IMR-90 (cell line): ENCODE data around the gene MPPED2. TPM values are rescaled to one million over a fixed set of nuclear protein-coding genes. Genes with fewer than 3 reads are reported as not detected.

Experiments used
- ATAC-seq: fragments of 200-7000 bp; cut with Tn5 transposase; 2 replicates; pipeline ENCODE4 v1.9.1; 2020; ENCODE audit warnings: low read depth, mild to moderate bottlenecking, moderate library complexity
- BruUV-seq: library from RNA; stranded (reverse); fragments of 400-500 nt; replicated peaks from 2 replicates; lab custom pipeline; 2021; lab: Mats Ljungman, UMichigan
- CTCF ChIA-PET: fragments of 300-600 bp; formaldehyde crosslinking; extraction: SDS; loops from one replicate; lab custom pipeline; 2021; ENCODE audit warnings: antibody characterized with exemption; lab: Yijun Ruan, JAX
- POLR2A ChIA-PET: fragments of 300-600 bp; sonication (Branson Sonifier 250); formaldehyde crosslinking; loops from one replicate; lab custom pipeline; 2022; ENCODE audit warnings: antibody characterized with exemption; ENCODE audit not compliant: unreplicated experiment; lab: Charles Lee
- DNase-seq: peaks from one replicate; pipeline ENCODE4 v3.0.0; 2013
- H2AFZ ChIP-seq: replicated peaks from 2 replicates; pipeline ENCODE3; 2013; ENCODE audit warnings: low read length, mild to moderate bottlenecking; ENCODE audit not compliant: poor library complexity
- H2AK5ac ChIP-seq: 2 replicates; pipeline ENCODE4 v1.6.1; 2013; ENCODE audit warnings: low read depth, low read length, inconsistent platforms
- H2AK9ac ChIP-seq: replicated peaks from 2 replicates; pipeline ENCODE3; 2013; ENCODE audit warnings: mild to moderate bottlenecking, low read depth, low read length, moderate library complexity; ENCODE audit not compliant: poor library complexity
- H2BK120ac ChIP-seq: 2 replicates; pipeline ENCODE4 v1.6.1; 2013; ENCODE audit warnings: low read depth, low read length, inconsistent platforms
- H2BK15ac ChIP-seq: 3 replicates; pipeline ENCODE4 v1.6.1; 2013; ENCODE audit warnings: low read depth, low read length, inconsistent platforms
- H2BK20ac ChIP-seq: 2 replicates; pipeline ENCODE4 v1.6.1; 2013; ENCODE audit warnings: low read depth, mild to moderate bottlenecking, inconsistent platforms, low read length, moderate library complexity
- H2BK5ac ChIP-seq: 2 replicates; pipeline ENCODE4 v1.6.1; 2013; ENCODE audit warnings: mild to moderate bottlenecking, low read depth, low read length, inconsistent platforms; ENCODE audit not compliant: poor library complexity, severe bottlenecking
- H3K14ac ChIP-seq: replicated peaks from 2 replicates; pipeline ENCODE4 v1.6.1; 2013; ENCODE audit warnings: low read depth, low read length, inconsistent platforms
- H3K18ac ChIP-seq: 2 replicates; pipeline ENCODE4 v1.6.1; 2013; ENCODE audit warnings: low read depth, low read length, control low read depth
- H3K23ac ChIP-seq: 2 replicates; pipeline ENCODE4 v1.6.1; 2013; ENCODE audit warnings: low read depth, low read length, inconsistent platforms
- H3K27ac ChIP-seq: 2 replicates; pipeline ENCODE4 v1.5.1; 2013; ENCODE audit warnings: mild to moderate bottlenecking, control low read depth, low read length; ENCODE audit not compliant: insufficient read depth
- H3K27me3 ChIP-seq: 2 replicates; pipeline ENCODE4 v1.6.1; 2013; ENCODE audit warnings: low read length; ENCODE audit not compliant: control insufficient read depth, insufficient read depth
- H3K36me3 ChIP-seq: 2 replicates; pipeline ENCODE4 v1.6.1; 2013; ENCODE audit warnings: low read length, mixed read lengths; ENCODE audit not compliant: control insufficient read depth, insufficient read depth
- H3K4ac ChIP-seq: 2 replicates; pipeline ENCODE4 v1.6.1; 2013; ENCODE audit warnings: low read depth, low read length, inconsistent platforms
- H3K4me1 ChIP-seq: 2 replicates; pipeline ENCODE4 v1.6.1; 2013; ENCODE audit warnings: low read length, mixed read lengths; ENCODE audit not compliant: control insufficient read depth, insufficient read depth
- H3K4me2 ChIP-seq: 2 replicates; pipeline ENCODE4 v1.6.1; 2013; ENCODE audit warnings: low read depth, mild to moderate bottlenecking, control low read depth, low read length, moderate library complexity
- H3K4me3 ChIP-seq: 2 replicates; pipeline ENCODE4 v1.5.1; 2013; ENCODE audit warnings: low read depth, mild to moderate bottlenecking, control low read depth, low read length, moderate library complexity; ENCODE audit not compliant: insufficient read depth
- H3K56ac ChIP-seq: 2 replicates; pipeline ENCODE4 v1.6.1; 2013; ENCODE audit warnings: low read length, inconsistent platforms; ENCODE audit not compliant: insufficient read depth; ENCODE audit errors: extremely low read depth
- H3K79me1 ChIP-seq, 2 experiments: 2 replicates each; pipeline ENCODE4 v1.6.1; 2013; ENCODE audit warnings: low read length in 2 of 2, inconsistent platforms in 1 of 2, low read depth in 1 of 2
- H3K9ac ChIP-seq: 2 replicates; pipeline ENCODE4 v1.6.1; 2013; ENCODE audit warnings: low read depth, low read length, control low read depth
- H3K9me1 ChIP-seq: 2 replicates; pipeline ENCODE4 v1.6.1; 2013; ENCODE audit warnings: low read length, inconsistent platforms; ENCODE audit not compliant: insufficient read depth
- H3K9me3 ChIP-seq: 2 replicates; pipeline ENCODE4 v1.6.1; 2013; ENCODE audit warnings: low read length; ENCODE audit not compliant: control insufficient read depth, insufficient read depth
- H4K20me1 ChIP-seq: 2 replicates; pipeline ENCODE4 v1.6.1; 2013; ENCODE audit warnings: low read length, inconsistent platforms; ENCODE audit not compliant: insufficient read depth
- H4K5ac ChIP-seq: 2 replicates; pipeline ENCODE4 v1.6.1; 2013; ENCODE audit warnings: mild to moderate bottlenecking, low read depth, low read length, control low read depth
- H4K8ac ChIP-seq, 2 experiments: 2 replicates each; pipeline ENCODE4 v1.6.1; 2013; ENCODE audit warnings: low read depth in 2 of 2, low read length in 2 of 2, control low read depth in 1 of 2, inconsistent platforms in 1 of 2
- H4K91ac ChIP-seq: 2 replicates; pipeline ENCODE4 v1.6.1; 2013; ENCODE audit warnings: low read depth, low read length, inconsistent platforms; ENCODE audit not compliant: insufficient read depth
- BHLHE40 ChIP-seq: fragments of 150-350 bp; IDR thresholded peaks from 2 replicates; pipeline ENCODE4 v1.6.1; 2016; ENCODE audit warnings: mild to moderate bottlenecking, low read depth, low read length
- CEBPB ChIP-seq: IDR thresholded peaks from 2 replicates; pipeline ENCODE4 v1.6.1; 2012; ENCODE audit warnings: low read depth, low read length, improper control_type of control experiment
- CHD1 ChIP-seq: IDR thresholded peaks from 2 replicates; pipeline ENCODE4 v1.6.1; 2012; ENCODE audit warnings: low read depth, low read length, improper control_type of control experiment
- CTCF ChIP-seq: conservative IDR thresholded peaks from 2 replicates; pipeline ENCODE4 v1.5.1; 2012; ENCODE audit warnings: mild to moderate bottlenecking, low read depth, low read length, improper control_type of control experiment
- ELK1 ChIP-seq: fragments of 150-350 bp; IDR thresholded peaks from 2 replicates; pipeline ENCODE4 v1.6.1; 2016; ENCODE audit warnings: low read depth, mild to moderate bottlenecking, low read length, moderate library complexity, borderline replicate concordance
- FOS ChIP-seq: fragments of 150-350 bp; IDR thresholded peaks from 2 replicates; pipeline ENCODE4 v1.6.1; 2016; ENCODE audit warnings: low read depth, low read length
- MAFK ChIP-seq: IDR thresholded peaks from 2 replicates; pipeline ENCODE4 v1.6.1; 2012; ENCODE audit warnings: low read depth, low read length, improper control_type of control experiment
- MAZ ChIP-seq: IDR thresholded peaks from 2 replicates; pipeline ENCODE4 v1.6.1; 2012; ENCODE audit warnings: low read depth, mild to moderate bottlenecking, low read length, improper control_type of control experiment, moderate library complexity, borderline replicate concordance
- MXI1 ChIP-seq: IDR thresholded peaks from 2 replicates; pipeline ENCODE4 v1.6.1; 2012; ENCODE audit warnings: low read depth, mild to moderate bottlenecking, low read length, moderate library complexity, borderline replicate concordance
- NFE2L2 ChIP-seq: fragments of 150-350 bp; IDR thresholded peaks from 2 replicates; pipeline ENCODE4 v1.6.1; 2016; ENCODE audit warnings: low read depth, mild to moderate bottlenecking, low read length
- POLR2A ChIP-seq: IDR thresholded peaks from 2 replicates; pipeline ENCODE4 v1.6.1; 2012; ENCODE audit warnings: mild to moderate bottlenecking, low read depth, low read length
- RAD21 ChIP-seq: IDR thresholded peaks from 2 replicates; pipeline ENCODE4 v1.6.1; 2012; ENCODE audit warnings: low read length, improper control_type of control experiment
- RCOR1 ChIP-seq: IDR thresholded peaks from 2 replicates; pipeline ENCODE4 v1.6.1; 2012; ENCODE audit warnings: mild to moderate bottlenecking, low read length, improper control_type of control experiment; ENCODE audit not compliant: insufficient replicate concordance
- RFX5 ChIP-seq: IDR thresholded peaks from 2 replicates; pipeline ENCODE4 v1.8.0; 2012; ENCODE audit warnings: low read depth, mild to moderate bottlenecking, low read length, moderate library complexity
- SMC3 ChIP-seq: fragments of 150-350 bp; IDR thresholded peaks from 2 replicates; pipeline ENCODE4 v1.6.1; 2016; ENCODE audit warnings: low read depth, mild to moderate bottlenecking, antibody characterized with exemption, low read length, moderate library complexity
- USF2 ChIP-seq: fragments of 150-350 bp; IDR thresholded peaks from 2 replicates; pipeline ENCODE4 v1.6.1; 2017; ENCODE audit warnings: mild to moderate bottlenecking, antibody characterized with exemption, low read length, low read depth
- WGBS, 2 experiments: methylation state at CpG; one replicate each; pipeline versions ENCODE4 v1.1.5 to v1.1.7; 2013; ENCODE audit warnings: missing lambda C conversion rate in 2 of 2; ENCODE audit not compliant: insufficient read length in 1 of 2; ENCODE audit errors: extremely low coverage in 2 of 2; 5-methylcytosine and 5-hydroxymethylcytosine counted together
- dilution Hi-C: fragments of 300-500 bp; cut with HindIII; formaldehyde crosslinking; loops from one replicate; pipeline ENCODE4 v1.14.3; 2018; ENCODE audit warnings: low sequenced_read_pairs; ENCODE audit not compliant: unreplicated experiment
- in situ Hi-C: fragments of 300-500 bp; cut with MboI; formaldehyde crosslinking; loops from 3 replicates; pipeline ENCODE4 v1.14.3; 2019; ENCODE audit warnings: low sequenced_read_pairs, inconsistent platforms, mixed read lengths
- intact Hi-C: fragments of 100-400 bp; cut with micrococcal nuclease; formaldehyde crosslinking; loops from 2 replicates; pipeline ENCODE4 v1.10.0; 2022
- polyA plus RNA-seq, 3 experiments: library from polyadenylated mRNA; depleted of rRNA; stranded (reverse); fragments of >200 nt; gene quantifications; 2 replicates each; pipeline ENCODE4 v1.2.3, GENCODE V29; 2012; ENCODE audit warnings: low replicate concordance in 1 of 3
- total RNA-seq: library from RNA; depleted of rRNA; stranded (reverse); fragments of >200 nt; gene quantifications from 2 replicates; pipeline ENCODE4 v1.2.3, GENCODE V29; 2012

The MPPED2 gene
- total and polyA plus RNA-seq, 2 of the 4 experiments (the other 2 are of a cell fraction): 0.10 TPM; not detected in 1

- H3K4ac ChIP-seq: no peak overlapping the region
- dilution Hi-C loops: no loop called here
- H3K79me1 ChIP-seq: no peaks in the 10 kb centered on the region
- H3K9ac ChIP-seq: no peak overlapping the region
- no peak overlapping the region for H2AFZ ChIP-seq
- no CpG with 5 or more reads among the region's 1 CpG for WGBS, 2 experiments
- H2BK120ac ChIP-seq: no peak overlapping the region
- H3K18ac ChIP-seq: no peak overlapping the region
- H3K9me3 ChIP-seq: no peaks in the 10 kb centered on the region
- no peaks in the 10 kb centered on the region for H4K20me1 ChIP-seq
- no peak overlapping the region for H4K91ac ChIP-seq
- intact Hi-C loops: loop anchor here (5.0 kb wide), 1 partner anchor 140 kb away; no protein-coding TSS in a partner anchor
- no peak overlapping the region for H4K8ac ChIP-seq
- no peaks in the 10 kb centered on the region for H3K4me1 ChIP-seq
- H2AK5ac ChIP-seq: no peak overlapping the region
- no peak for ATAC-seq
- H2BK5ac ChIP-seq: no peak overlapping the region
- no peak overlapping the region for H3K23ac ChIP-seq
- H3K27me3 ChIP-seq: no peaks in the 10 kb centered on the region; the same call in 1 of the 2 replicates
- no peak overlapping the region for H2AK9ac ChIP-seq
- no peaks in the 10 kb centered on the region for H3K36me3 ChIP-seq
- BruUV-seq: no TSS peak
- no peak overlapping the region for H3K56ac ChIP-seq
- TF ChIP-seq CHD1 (no peak), CEBPB (no peak), RAD21 (no peak), MXI1 (no peak), USF2 (no peak), ELK1 (no peak), CTCF (no peak), NFE2L2 (no peak), SMC3 (no peak), BHLHE40 (no peak), MAFK (no peak), RCOR1 (no peak), RFX5 (no peak), MAZ (no peak), FOS (no peak), POLR2A (no peak)
- DNase-seq: no peak
- no peak overlapping the region for H3K4me3 ChIP-seq
- no peak overlapping the region for H2BK20ac ChIP-seq
- no peaks in the 10 kb centered on the region for H3K9me1 ChIP-seq
- H2BK15ac ChIP-seq: no peak overlapping the region
- no peak overlapping the region for H3K4me2 ChIP-seq
- H4K5ac ChIP-seq: no peak overlapping the region
- POLR2A ChIA-PET: no interaction called here
- no peak overlapping the region for H3K27ac ChIP-seq
- CTCF ChIA-PET: no interaction called here
- in situ Hi-C loops: no loop called here
- H3K14ac ChIP-seq: no peak overlapping the region
These were observed 154.0 kb downstream of the MPPED2 start for GRCh38 chr11:30432178-30432577.
